HG03066 (cell line): Measurements from ENCODE around the gene WDR90.
"Not testable (repeated sequence)": the region's sequence is repeated elsewhere in the genome, so short reads cannot be mapped to it uniquely, and the experiment has no call there.

Source experiments
- ATAC-seq: cut with Tn5 transposase; IDR thresholded peaks from one replicate; pipeline ENCODE4 v1.9.1; 2021; ENCODE audit warnings: low read depth; ENCODE audit not compliant: unreplicated experiment

Gene WDR90

DNA sequence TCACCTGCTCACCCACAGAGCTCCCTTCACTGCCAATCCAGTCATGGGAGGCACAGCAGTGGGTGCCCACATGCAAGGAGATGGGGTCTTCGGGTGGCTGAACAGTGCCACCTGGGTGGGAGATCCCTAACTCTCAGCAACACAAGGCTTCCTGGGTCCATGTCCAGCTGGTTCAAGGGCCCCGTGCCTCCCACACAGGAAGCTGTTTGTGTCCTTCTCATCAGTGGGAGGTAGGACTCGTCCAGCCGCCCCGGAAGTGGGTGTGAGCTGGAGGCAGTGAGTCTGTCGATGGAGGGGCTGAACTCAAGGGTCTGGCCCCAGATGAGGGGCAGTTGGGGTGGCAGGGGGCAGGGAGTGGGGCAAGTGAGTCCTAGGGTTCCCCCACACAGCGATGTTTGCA lies 54.9 kb downstream of the WDR90 start:
- ATAC-seq, result no peak

DNA sequence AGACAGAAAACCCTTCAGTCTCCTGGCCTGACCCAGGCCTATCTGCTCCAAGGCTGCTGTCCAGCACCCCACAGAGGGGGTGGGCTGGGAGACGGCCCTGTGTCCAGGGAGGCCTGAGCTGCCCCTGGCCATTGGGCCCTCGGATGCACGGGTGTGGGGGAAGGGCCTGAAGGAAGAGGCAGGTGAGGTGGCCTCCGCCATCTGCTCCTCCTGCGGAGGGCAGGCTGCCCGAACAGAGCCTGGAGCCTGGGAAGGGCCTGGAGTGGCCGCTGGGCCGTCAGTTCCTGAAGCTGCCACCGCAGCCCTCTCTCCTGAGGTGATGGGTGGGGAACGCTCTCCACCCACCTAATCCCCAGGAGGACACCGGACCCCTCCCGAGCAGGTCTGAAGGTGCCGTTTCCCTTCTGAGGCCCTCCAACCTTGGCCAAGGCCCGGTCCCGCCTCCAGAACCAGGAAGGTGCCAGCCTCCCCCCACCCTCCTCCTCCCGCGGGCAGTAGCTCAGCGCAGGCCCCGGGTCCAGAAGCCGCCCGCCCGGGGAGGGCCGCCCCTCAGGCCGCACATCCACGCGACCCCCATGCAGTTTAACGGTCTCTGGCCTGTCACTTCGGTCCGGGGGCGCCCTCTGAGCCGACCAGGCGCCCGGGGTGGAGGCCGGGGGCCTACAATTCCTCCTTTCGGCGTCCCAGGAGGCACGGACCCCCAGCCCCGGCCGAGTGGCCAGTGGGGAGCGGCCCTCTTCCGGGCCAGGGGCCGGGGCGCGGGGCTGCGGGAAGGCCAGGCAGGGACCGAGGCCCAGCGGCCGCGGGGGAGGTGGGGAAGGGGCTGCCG lies 55.6 kb downstream of the WDR90 start:
- no peak for ATAC-seq

DNA sequence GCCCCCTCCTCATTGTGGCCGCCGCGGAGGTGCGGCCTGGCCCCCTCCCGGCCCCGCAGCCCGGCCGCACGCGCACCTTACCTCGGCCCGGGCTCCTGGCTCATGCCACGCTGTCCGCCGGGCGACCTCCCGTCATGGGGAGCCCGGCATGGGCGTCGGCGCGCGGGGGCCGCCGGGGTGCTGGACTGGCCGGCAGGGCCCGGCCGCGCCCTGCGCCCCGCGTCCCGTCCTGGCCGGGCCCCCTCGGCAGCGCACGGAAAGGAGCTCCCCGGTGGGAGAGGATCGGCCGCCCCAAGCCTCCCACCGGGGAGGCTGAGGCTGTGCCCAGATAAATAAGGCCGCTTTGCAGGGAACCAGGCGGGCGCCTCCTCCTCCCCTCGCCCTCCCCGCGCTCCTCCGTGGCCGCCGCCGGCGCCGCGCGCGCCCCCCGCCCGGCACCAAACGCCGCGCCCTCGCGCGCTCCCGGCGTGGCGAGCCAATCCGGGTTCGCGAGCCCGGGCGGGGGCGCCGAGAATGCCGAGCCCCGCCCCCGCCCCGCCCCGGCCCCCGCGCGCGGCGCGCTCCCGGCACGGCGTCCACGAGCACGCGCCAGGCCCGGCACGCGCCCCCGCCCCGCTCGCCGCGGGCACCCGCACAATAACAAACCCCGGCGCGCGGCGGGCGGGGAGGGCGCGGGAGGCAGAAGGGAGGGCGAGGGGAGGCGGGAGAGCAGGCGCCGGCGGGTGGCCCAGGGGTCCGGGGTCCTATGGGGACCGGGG lies 56.4 kb downstream of the WDR90 start, which contains the start of gene FBXL16:
FBXL16 (minus strand) TSS at position 371 of the 758 bp plus-strand sequence. CDS start 8,396 bp downstream, outside the sequence.
- ATAC-seq, result no peak

DNA sequence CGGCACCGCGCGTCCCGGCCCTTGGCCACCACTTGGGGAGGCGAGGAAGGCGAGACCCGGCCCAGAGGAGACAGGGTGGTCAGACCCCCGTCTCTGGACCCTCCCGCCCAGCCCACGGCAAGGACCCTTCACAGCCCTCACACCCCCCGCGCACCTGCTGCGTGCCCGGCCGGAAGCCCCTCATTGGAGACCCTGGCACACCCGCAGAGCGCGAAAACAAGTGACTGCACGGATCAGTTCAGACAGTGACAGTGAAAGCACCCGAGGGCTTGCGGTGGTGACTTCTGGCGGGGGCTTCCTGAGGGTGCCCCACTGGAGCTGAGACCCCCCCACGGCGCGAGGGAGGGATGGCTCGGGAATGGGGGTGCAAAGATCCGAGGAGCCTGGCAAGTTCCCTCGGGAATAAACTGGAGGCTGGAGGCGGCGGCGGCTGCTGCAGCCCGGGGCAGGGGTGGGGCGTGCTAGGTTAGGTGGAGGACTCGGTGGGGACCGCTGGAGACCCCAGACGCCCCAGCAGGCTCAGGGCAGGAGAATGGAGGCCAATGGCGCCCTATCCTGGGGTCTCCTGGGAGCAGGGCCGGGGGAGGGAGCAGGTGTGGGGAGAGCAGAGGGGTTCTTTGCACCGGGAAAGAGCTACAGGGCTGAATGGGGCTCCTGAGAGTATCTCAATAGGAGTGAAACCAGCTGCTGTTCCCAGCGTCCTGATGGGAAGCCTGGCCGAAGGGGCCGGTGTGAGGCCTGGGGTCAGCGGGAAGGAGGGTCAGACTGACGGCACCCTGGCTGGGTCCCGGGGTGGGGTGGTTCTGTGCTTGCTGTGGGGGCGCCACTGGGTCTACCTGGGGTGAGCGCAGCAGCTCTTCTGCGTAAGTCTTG lies 57.3 kb downstream of the WDR90 start:
- no peak for ATAC-seq

DNA sequence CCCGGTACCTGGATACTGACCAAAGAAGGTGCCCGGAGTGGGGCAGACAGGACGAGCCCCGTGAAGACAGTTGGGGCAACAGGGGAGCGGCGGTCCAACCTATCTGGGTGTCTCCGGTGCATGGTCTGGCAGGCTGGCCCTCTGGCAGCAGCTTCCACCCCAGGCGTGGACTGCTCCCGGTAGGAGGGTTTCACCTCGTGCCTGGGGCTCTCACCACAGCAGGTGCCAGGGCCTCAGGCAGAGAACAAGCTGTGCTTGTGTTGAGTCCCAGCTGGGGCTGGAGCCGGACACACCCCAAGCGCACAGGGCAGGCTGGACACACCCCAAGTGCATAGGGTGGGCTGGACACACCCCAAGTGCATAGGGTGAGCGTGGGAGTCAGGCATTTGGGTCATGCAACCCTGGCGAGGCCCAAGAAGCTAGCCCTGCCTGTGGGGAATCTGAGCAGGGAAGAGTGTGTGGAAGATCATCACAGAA lies 57.9 kb downstream of the WDR90 start:
- ATAC-seq, result no peak

DNA sequence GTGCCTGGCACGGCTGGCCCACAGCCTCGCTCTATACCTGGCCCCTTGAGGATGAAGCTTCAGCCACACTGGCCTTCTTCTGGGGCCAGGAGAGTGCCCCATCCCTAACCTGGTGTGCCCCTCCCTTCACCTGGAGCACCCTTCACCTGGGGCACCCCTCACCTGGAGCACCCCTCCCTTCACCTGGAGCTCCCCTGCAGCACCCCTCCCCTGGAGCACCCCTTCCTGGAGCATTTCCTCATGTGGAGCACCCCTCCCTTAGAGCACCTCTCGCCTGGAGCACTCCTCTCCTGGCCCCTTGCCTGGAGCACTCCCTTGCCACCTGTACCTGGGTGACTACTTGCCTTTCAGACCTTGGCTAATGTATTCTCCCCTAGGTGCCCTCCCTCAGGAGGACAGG lies 58.9 kb downstream of the WDR90 start:
- ATAC-seq, result no peak

DNA sequence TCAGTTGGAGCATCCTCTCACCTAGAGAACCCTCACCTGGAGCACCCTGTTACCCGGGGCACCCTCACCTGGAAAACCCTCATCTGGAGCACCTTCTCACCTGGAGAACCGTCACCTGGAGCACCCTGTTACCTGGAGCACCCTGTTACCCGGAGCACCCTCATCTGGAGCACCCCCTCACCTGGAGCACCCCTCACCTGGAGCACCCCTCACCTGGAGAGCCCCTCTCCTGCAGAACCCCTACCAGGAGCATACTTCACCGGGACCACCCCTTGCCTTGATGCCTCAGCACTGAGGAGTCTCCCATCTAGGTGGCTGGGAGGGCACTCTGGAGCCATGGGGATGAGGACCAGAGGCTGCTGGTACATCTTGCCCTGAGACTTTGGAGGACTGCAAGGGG lies 59.8 kb downstream of the WDR90 start:
- no peak for ATAC-seq

DNA sequence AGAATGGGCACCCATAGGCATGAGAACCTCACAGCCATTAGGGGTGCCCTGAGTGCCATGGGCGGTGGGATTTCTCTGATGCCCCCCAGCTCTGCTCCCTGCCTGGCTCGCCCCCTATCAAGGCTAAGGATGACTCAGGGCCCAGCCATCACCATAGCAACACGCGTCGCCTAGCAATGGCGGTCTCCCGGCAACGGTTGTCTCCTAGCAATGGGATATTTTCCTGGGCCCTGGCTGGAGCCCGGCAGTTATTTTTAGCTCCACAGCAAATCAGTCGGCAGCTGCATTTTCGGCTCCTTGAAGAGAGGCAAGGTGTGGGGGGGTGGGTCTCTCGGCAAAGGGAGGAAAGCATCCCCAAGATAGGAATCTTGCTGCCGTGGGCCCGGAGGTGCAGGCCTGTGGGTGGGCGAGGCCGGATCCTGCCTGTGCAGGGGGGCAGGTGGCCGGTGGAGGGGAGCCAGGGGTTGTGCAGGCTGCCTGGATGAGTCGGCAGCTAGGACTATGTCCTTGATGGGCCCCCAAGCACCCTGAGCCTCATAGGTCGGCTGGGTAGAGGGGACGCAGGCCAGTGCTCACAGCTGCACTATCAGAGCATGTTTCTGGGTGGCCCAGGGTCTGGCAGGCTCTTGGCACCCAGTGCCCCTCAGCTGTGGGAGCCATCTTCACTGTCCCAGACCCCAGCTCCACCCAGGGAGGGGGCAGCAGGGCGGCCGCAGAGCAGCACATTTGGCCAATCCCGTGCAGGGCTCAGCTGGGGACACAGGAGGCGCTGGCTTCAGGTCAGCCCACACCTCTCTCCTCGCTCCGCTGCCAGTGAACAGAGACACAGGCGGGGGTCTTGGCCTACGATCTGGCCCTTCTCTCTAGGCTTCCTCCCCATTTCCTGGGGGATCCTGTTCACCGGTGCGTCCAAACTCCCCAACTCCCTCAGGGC lies 60.7 kb downstream of the WDR90 start:
- no peak for ATAC-seq

DNA sequence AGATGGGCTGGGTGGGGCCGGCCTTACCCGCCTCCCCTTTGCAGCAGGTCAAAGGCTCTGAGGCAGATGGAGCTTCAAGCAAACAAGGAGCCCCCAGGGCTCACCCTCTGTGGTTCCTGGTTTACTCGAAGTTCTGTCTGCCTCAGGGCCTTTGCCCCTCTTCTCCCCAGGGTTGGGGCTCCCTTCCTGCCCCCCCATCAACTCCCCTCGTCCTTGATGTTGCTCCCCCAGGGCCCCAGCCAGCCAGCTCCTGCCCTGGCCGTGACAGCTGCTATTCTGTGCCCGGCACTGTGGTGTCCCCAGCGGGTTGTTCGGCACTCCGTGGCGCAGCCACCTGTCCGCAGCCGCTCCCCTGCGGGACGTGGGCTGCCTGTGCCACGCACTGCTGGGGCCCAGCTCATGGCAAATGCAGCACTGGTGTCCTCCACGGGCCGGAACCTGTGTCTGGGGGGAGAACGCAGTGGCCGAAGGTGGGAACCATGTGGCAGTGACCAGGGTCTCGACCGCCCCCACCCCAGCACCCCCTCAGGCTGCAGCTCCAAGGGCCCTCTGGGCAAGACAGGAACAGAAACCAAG lies 61.4 kb downstream of the WDR90 start:
- no peak for ATAC-seq

DNA sequence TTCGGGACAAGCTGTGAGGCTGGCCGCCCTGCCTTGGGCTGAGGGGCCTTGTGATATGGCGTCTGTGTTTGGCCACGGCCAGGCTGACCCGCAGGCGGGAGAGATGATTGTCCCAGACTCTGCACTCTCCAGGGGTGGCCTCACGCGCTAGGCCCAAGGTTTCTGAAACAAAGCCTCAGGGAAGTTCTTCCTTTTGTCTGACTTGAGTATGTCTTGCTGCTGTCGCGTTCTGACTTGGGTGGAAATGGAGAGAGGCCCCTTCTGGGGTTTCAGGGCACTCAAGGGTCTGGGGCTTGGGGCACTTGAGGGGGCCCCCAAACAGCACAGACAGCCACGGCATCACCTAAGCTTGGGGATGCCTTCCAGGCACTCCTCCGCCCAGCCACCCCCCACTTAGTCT lies 61.9 kb downstream of the WDR90 start:
- ATAC-seq, result no peak

DNA sequence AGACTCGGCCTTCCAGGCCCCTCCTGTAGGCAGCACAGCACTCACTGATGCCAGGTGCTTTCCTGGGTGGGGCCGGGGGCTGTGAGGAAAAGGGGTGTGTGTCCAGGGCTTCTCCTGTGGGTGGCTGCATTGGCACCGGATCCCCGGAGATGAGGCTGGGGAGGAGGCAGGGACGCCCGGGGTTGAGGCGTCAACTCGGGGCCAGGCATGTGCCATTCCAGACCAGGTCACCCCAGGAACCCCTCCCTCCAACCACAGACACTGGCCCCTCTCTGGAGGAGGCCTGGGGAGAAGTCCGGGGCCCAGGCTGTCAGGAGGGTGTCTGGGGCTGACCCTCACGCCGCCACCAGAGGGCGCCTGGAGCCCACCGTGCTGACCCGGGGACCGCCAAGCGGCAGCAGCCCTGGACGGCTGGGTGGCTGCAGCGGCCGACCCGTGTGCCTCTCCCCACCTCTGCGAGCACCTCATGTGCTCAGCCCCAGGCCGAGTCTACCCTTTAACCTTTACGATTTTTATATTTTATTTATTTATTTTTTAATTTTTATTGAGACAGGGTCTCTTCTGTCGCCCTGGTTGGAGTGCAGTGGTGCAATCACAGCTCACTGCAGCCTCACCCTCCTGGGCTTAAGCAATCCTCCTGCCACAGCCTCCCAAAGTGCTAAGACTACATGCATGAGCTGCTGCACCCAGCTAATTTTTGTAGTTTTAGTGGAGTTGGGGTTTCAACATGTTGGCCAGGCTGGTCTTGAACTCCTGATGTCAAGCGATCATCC lies 62.6 kb downstream of the WDR90 start:
- ATAC-seq, result no peak

DNA sequence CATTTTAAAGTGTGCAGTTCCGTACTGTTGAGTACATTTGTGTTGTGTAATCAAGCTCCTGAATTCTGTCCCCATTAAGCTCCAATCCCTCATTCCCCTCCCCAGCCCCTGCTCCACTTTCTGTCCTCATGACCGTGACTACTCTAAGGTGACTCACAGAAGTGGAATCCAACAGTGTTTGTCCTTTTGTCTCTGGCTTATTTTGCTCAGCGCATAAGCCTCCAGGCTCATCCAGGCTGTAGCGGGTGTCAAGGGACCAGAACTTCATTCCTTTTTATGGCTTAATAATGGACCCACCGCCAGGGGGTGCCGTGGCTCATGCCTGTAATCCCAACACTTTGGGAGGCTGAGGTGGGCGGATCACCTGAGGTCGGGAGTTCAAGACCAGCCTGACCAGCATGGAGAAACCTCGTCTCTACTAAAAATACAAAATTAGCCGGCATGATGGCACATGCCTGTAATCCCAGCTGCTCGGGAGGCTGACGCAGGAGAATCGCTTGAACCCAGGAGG lies 63.6 kb downstream of the WDR90 start:
- not testable (repeated sequence) for ATAC-seq

DNA sequence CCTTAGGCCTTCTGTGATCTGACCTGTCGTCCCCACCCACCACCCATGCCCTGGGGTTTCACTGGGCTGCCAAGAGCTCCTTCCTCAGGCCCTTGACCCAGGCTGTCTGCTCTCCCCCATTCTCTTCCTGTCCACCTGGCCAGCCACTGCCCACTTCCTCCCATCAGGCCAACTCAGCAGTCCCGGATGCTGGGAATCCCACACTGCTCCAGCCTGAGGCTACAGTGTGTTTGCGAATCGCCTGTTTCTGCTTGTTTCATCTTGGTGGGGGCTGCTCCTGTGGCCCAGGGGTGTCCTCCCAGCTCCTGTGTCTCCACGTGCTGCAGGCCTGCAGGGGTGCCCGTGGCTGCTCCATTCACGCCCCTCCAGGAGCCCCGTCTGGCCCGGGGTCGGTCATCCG lies 64.9 kb downstream of the WDR90 start:
- no peak for ATAC-seq

DNA sequence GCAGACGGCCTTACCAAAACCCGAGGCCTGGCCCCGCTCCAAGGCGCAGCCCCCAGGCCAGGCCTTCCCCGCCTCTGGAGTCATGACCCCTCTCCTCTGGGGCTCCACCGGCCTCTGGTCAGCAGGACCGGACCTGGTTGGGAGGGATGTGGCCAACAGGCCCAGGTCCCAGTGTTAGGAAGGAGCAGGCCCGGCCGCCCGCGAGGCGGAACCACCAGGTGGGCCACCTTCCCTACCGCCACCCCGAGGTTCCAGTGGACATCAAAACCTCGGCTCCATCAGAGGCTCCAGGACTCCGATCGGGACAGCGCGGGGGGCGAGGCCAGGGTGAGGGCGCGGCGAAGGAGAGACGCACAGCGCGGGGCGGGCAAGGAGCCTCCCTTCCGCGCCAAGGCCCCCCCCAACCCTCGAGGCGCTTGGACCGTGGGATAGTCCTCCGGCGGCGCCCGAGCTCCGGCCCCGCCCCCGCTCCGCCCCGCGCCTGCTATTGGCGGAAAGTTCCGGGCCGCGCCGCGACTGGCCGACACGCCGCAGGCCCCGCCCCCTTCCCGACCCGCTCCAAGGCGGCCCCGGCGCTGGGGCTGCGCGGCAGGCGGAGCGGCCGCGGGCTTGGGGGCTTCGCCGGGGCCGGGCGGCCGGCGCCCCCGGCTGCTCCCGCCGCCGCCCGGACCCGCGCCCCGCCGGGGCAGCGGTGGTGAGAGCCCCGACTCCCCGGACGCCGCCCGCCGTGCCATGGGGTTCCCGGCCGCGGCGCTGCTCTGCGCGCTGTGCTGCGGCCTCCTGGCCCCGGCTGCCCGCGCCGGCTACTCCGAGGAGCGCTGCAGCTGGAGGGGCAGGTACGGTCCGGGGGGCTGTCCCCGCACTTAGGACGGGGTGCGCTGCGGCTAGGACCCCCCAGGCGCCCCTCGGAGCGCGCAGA lies 65.7 kb downstream of the WDR90 start, which contains the start of gene METRN:
METRN (plus strand) TSS at position 561 of the 919 bp plus-strand sequence; CDS start at position 733, 172 bp downstream.
- ATAC-seq, result peak; percentile 56

DNA sequence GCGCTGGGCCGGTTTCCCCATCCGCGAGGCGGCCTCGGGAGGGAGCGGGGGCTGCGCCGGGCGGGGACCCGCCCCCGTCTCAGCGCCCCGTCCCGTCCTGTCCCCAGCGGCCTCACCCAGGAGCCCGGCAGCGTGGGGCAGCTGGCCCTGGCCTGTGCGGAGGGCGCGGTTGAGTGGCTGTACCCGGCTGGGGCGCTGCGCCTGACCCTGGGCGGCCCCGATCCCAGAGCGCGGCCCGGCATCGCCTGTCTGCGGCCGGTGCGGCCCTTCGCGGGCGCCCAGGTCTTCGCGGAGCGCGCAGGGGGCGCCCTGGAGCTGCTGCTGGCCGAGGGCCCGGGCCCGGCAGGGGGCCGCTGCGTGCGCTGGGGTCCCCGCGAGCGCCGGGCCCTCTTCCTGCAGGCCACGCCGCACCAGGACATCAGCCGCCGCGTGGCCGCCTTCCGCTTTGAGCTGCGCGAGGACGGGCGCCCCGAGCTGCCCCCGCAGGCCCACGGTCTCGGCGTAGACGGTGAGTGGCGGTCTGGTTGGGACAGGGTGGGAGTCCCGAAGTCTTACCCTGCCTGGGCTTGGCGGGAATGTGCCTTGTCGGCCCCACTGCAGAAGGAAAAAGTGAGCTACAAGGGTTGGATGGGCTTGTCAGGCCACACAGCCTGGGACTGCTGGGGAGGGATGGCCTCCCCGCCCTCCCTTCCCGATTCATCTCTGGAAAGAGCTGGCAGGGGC lies 66.5 kb downstream of the WDR90 start:
- ATAC-seq, result no peak

DNA sequence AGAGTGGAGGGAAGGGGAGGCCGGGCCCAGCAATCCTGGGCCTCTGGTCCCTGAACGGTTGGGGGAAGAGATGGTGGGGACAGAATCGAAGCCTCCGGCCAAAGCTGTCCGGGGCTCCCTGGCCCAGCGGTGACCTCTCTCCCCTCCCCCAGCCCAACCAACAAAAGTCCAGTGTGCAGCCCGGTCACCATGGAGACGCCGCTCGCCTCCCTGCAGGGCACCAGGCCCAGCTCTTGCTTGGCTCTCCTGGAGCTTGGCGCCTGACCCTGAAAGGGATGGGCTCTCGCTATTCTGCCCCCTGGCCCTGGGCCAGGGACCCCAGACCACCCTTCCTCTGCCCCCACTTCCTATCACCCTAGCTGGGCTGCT lies 67.0 kb downstream of the WDR90 start:
- ATAC-seq, result no peak
